Measurements from ENCODE around the gene EDNRA.

EDNRA gene

GRCh38 chr4:147508346-147508745, 27.4 kb downstream of the EDNRA start:
- no peak for DNase-seq

- DNase-seq = no peak
These were observed 28.5 kb downstream of the EDNRA start for GRCh38 chr4:147509386-147509785.

GRCh38 chr4:147510962-147511668, 30.2 kb downstream of the EDNRA start:
- DNase-seq = no peak

GRCh38 chr4:147513091-147513490, 32.2 kb downstream of the EDNRA start:
- no peak for DNase-seq

GRCh38 chr4:147513952-147514351, 33.1 kb downstream of the EDNRA start:
- DNase-seq = no peak

- DNase-seq = no peak
These were observed 34.5 kb downstream of the EDNRA start for GRCh38 chr4:147515220-147515936.

- no peak for DNase-seq
These were observed 35.2 kb downstream of the EDNRA start for GRCh38 chr4:147516133-147516532.

- DNase-seq = no peak
These were observed 37.2 kb downstream of the EDNRA start for GRCh38 chr4:147518086-147518485.

GRCh38 chr4:147518846-147519767, 38.2 kb downstream of the EDNRA start:
- DNase-seq = peak; percentile 1

GRCh38 chr4:147524601-147525000, 43.7 kb downstream of the EDNRA start:
- no peak for DNase-seq

- DNase-seq = no peak
These were observed 44.8 kb downstream of the EDNRA start for GRCh38 chr4:147525494-147526271.

GRCh38 chr4:147526272-147526654, 45.4 kb downstream of the EDNRA start:
- no peak for DNase-seq

GRCh38 chr4:147528054-147528453, 47.2 kb downstream of the EDNRA start:
- no peak for DNase-seq

- no peak for DNase-seq
These were observed 49.2 kb downstream of the EDNRA start for GRCh38 chr4:147530134-147530533.

- no peak for DNase-seq
These were observed 49.8 kb downstream of the EDNRA start for GRCh38 chr4:147530723-147531122.

GRCh38 chr4:147532896-147533295, 52.0 kb downstream of the EDNRA start:
- no peak for DNase-seq

GRCh38 chr4:147533331-147533730, 52.4 kb downstream of the EDNRA start:
- no peak for DNase-seq

- DNase-seq = no peak
These were observed 54.2 kb downstream of the EDNRA start for GRCh38 chr4:147535124-147535523.

- no peak for DNase-seq
These were observed 57.8 kb downstream of the EDNRA start for GRCh38 chr4:147538711-147539110.

- no peak for DNase-seq
These were observed 59.1 kb downstream of the EDNRA start for GRCh38 chr4:147539959-147540358.

- no peak for DNase-seq
These were observed 61.5 kb downstream of the EDNRA start for GRCh38 chr4:147542229-147542990.

- DNase-seq = no peak
These were observed 62.1 kb downstream of the EDNRA start for GRCh38 chr4:147543034-147543433.

Data from NCI-H1694 (cell line).